GM19397 (cell line): ENCODE data around the gene MARVELD2.

Experiments
- ATAC-seq: cut with Tn5 transposase; IDR thresholded peaks from one replicate; pipeline ENCODE4 v1.9.1; 2021; ENCODE audit warnings: mild to moderate bottlenecking, moderate library complexity; ENCODE audit not compliant: unreplicated experiment

The MARVELD2 gene

GRCh38 chr5:69491838-69492390 is 77.0 kb downstream of the MARVELD2 start:
- no peak for ATAC-seq

- peak; percentile 46 for ATAC-seq
Observed at GRCh38 chr5:69492391-69492922, 77.5 kb downstream of the MARVELD2 start, which contains the start of gene OCLN. TSS of gene OCLN (plus strand) at chr5:69492790. CDS start at chr5:69504245, 11,455 bp downstream.

- peak; percentile 40 for ATAC-seq
Observed at GRCh38 chr5:69492923-69493395, 78.0 kb downstream of the MARVELD2 start.

- no peak for ATAC-seq
Observed at GRCh38 chr5:69493396-69494133, 78.6 kb downstream of the MARVELD2 start.
